Renal cortical epithelial cell (primary cell): ENCODE results near the gene AFG1L. TPM values are rescaled to one million over a fixed set of nuclear protein-coding genes. Genes with fewer than 3 reads are reported as not detected.
A peak's percentile ranks its signal among the peaks of the same experiment; 100 is the strongest.

Experiments
- DNase-seq: peaks from one replicate; pipeline ENCODE4 v3.0.0-alpha.2; 2011; ENCODE audit warnings: low read depth
- total RNA-seq: library from RNA; depleted of rRNA; stranded (reverse); fragments of >200 nt; gene quantifications from 2 replicates; pipeline ENCODE4 v1.2.3, GENCODE V29; 2014

AFG1L gene
- total RNA-seq, 1 donor from 2014 or later = 7.4 TPM

- DNase-seq = no peak
Observed at GRCh38 chr6:108453601-108454185, 158.8 kb downstream of the AFG1L start.

GRCh38 chr6:108454356-108454755 is 159.5 kb downstream of the AFG1L start:
- DNase-seq = no peak

GRCh38 chr6:108455688-108456087 is 160.8 kb downstream of the AFG1L start:
- DNase-seq = no peak

- DNase-seq = no peak
Observed at GRCh38 chr6:108463784-108464183, 168.9 kb downstream of the AFG1L start.

GRCh38 chr6:108464418-108465097 is 169.7 kb downstream of the AFG1L start:
- no peak for DNase-seq

- no peak for DNase-seq
Observed at GRCh38 chr6:108465098-108465495, 170.2 kb downstream of the AFG1L start.

- no peak for DNase-seq
Observed at GRCh38 chr6:108468346-108468745, 173.5 kb downstream of the AFG1L start.

- DNase-seq = no peak
Observed at GRCh38 chr6:108469316-108469715, 174.5 kb downstream of the AFG1L start.

- no peak for DNase-seq
Observed at GRCh38 chr6:108473197-108473596, 178.3 kb downstream of the AFG1L start.

GRCh38 chr6:108476376-108476775 is 181.5 kb downstream of the AFG1L start:
- no peak for DNase-seq

GRCh38 chr6:108476847-108477430 is 182.1 kb downstream of the AFG1L start:
- no peak for DNase-seq

- DNase-seq = no peak
Observed at GRCh38 chr6:108482559-108482958, 187.7 kb downstream of the AFG1L start.

GRCh38 chr6:108484016-108484415 is 189.2 kb downstream of the AFG1L start:
- no peak for DNase-seq

- no peak for DNase-seq
Observed at GRCh38 chr6:108489699-108490098, 194.8 kb downstream of the AFG1L start.

GRCh38 chr6:108492131-108492766 is 197.4 kb downstream of the AFG1L start:
- peak; percentile 73 for DNase-seq

- DNase-seq = no peak
Observed at GRCh38 chr6:108494434-108494833, 199.6 kb downstream of the AFG1L start.

- DNase-seq = peak; percentile 42
Observed at GRCh38 chr6:108497883-108498282, 203.0 kb downstream of the AFG1L start.

GRCh38 chr6:108501559-108501958 is 206.7 kb downstream of the AFG1L start:
- no peak for DNase-seq

- DNase-seq = no peak
Observed at GRCh38 chr6:108502832-108503231, 208.0 kb downstream of the AFG1L start.

GRCh38 chr6:108507316-108507715 is 212.5 kb downstream of the AFG1L start:
- DNase-seq = no peak

- no peak for DNase-seq
Observed at GRCh38 chr6:108510461-108511319, 215.8 kb downstream of the AFG1L start.
